Panc1 (cell line): ENCODE measurements around the gene KIF26B. TPM values are rescaled to one million over a fixed set of nuclear protein-coding genes. Genes with fewer than 3 reads are reported as not detected.

Experiments
- ATAC-seq: fragments of 200-7000 bp; cut with Tn5 transposase; 2 replicates; pipeline ENCODE4 v1.9.1; 2020; ENCODE audit warnings: mild to moderate bottlenecking, moderate library complexity
- BruUV-seq: library from RNA; stranded (reverse); fragments of 400-500 nt; replicated peaks from 2 replicates; lab custom pipeline; 2021; lab: Mats Ljungman, UMichigan
- CTCF ChIA-PET: fragments of 300-600 bp; sonication (Branson Sonifier 250); formaldehyde crosslinking; loops from one replicate; lab custom pipeline; 2022; ENCODE audit warnings: antibody characterized with exemption; lab: Charles Lee
- POLR2A ChIA-PET: fragments of 300-600 bp; sonication (Branson Sonifier 250); formaldehyde crosslinking; loops from one replicate; lab custom pipeline; 2022; ENCODE audit warnings: antibody characterized with exemption; lab: Charles Lee
- DNase-seq: peaks from one replicate; pipeline ENCODE4 v3.0.0-alpha.2; 2010; ENCODE audit warnings: low read depth, low spot score
- H3K27ac ChIP-seq: 2 replicates; pipeline ENCODE4 v1.5.1; 2011; ENCODE audit warnings: mild to moderate bottlenecking, low read length, inconsistent platforms
- H3K27me3 ChIP-seq: fragments of 200-500 bp; sonication (Bioruptor generic); 2 replicates; pipeline ENCODE4 v1.6.0; 2014; ENCODE audit warnings: low read length, inconsistent platforms; ENCODE audit not compliant: control insufficient read depth, insufficient read depth
- H3K36me3 ChIP-seq: fragments of 200-500 bp; sonication (Bioruptor generic); 2 replicates; pipeline ENCODE4 v1.5.1; 2014; ENCODE audit warnings: inconsistent platforms, mild to moderate bottlenecking, low read length, moderate library complexity; ENCODE audit not compliant: control insufficient read depth, insufficient read depth
- H3K4me1 ChIP-seq: 2 replicates; pipeline ENCODE4 v1.5.1; 2011; ENCODE audit warnings: inconsistent platforms, mild to moderate bottlenecking, low read length, moderate library complexity; ENCODE audit not compliant: control insufficient read depth, insufficient read depth
- H3K4me3 ChIP-seq, 2 experiments: 2 replicates each; pipeline ENCODE4 v1.5.1; 2011 to 2012; ENCODE audit warnings: low read depth in 2 of 2, low read length in 2 of 2, mild to moderate bottlenecking in 2 of 2, inconsistent platforms in 1 of 2, moderate library complexity in 1 of 2
- H3K9me3 ChIP-seq: fragments of 200-500 bp; sonication (Bioruptor generic); 2 replicates; pipeline ENCODE4 v1.5.1; 2014; ENCODE audit warnings: low read depth, mild to moderate bottlenecking, inconsistent platforms, low read length, moderate library complexity; ENCODE audit not compliant: control insufficient read depth, insufficient read depth
- CTCF ChIP-seq: fragments of 450-650 bp; IDR thresholded peaks from 2 replicates; pipeline ENCODE4 v1.5.1; 2017; ENCODE audit warnings: mild to moderate bottlenecking
- POLR2AphosphoS5 ChIP-seq: IDR thresholded peaks from 2 replicates; pipeline ENCODE4 v1.6.1; 2012; ENCODE audit warnings: mild to moderate bottlenecking, low read depth, low read length, moderate library complexity
- REST ChIP-seq, 2 experiments: IDR thresholded peaks; 2 replicates each; pipeline ENCODE4 v1.6.1; 2011 to 2012; ENCODE audit warnings: low read depth in 2 of 2, control low read depth in 1 of 2, low read length in 1 of 2, mild to moderate bottlenecking in 1 of 2, moderate library complexity in 1 of 2; ENCODE audit not compliant: insufficient read depth in 1 of 2
- SIN3A ChIP-seq: IDR thresholded peaks from 2 replicates; pipeline ENCODE4 v1.6.1; 2012; ENCODE audit warnings: low read depth, mild to moderate bottlenecking, low read length, moderate library complexity, borderline replicate concordance; ENCODE audit not compliant: insufficient read depth
- TCF7L2 ChIP-seq: IDR thresholded peaks from 2 replicates; pipeline ENCODE4 v1.6.1; 2011; ENCODE audit warnings: mild to moderate bottlenecking, low read depth, low read length, inconsistent platforms
- in situ Hi-C: cut with HindIII; loops from 2 replicates; pipeline ENCODE4 v1.10.0; 2016; ENCODE audit warnings: low sequenced_read_pairs, low pct_unique_long_range_greater_than_20kb
- intact Hi-C: fragments of 100-400 bp; cut with micrococcal nuclease; formaldehyde crosslinking; loops from one replicate; pipeline ENCODE4 v1.10.0; 2022; ENCODE audit not compliant: unreplicated experiment
- total RNA-seq: library from RNA; stranded (reverse); gene quantifications from one replicate; pipeline ENCODE4 v1.2.1, GENCODE V29; 2021; ENCODE audit not compliant: unreplicated experiment

Gene KIF26B
- total RNA-seq, 1 experiment from 2014 or later, result 0.33 TPM

GRCh38 chr1:245571815-245572294 is 417.1 kb downstream of the KIF26B start:
- Histone ChIP-seq H3K27me3 (peaks cover 3% of the 10 kb centered on the region), H3K27ac (no peak overlapping the region), H3K9me3 (no peaks in the 10 kb centered on the region), H3K4me1 (no peaks in the 10 kb centered on the region), H3K4me3 (no peak overlapping the region), H3K36me3 (no peaks in the 10 kb centered on the region)
- TF ChIP-seq SIN3A, result no peak
- TF ChIP-seq TCF7L2, result no peak
- no peak for TF ChIP-seq POLR2AphosphoS5
- TF ChIP-seq CTCF, result no peak
- TF ChIP-seq REST (IDR thresholded peaks at IDR 0.05; ENCODE audit: insufficient read depth in 1 of 2, low read depth in 2 of 2, low read length in 1 of 2), result no peak
- ChIA-PET CTCF (no interaction called here), POLR2A (no interaction called here)
- no peak for ATAC-seq
- intact Hi-C loops, result no loop called here
- no TSS peak for BruUV-seq
- no peak for DNase-seq
- in situ Hi-C loops, result no loop called here

- POLR2A ChIA-PET, result no interaction called here
- in situ Hi-C loops, result no loop called here
- BruUV-seq, result no TSS peak
Measured at GRCh38 chr1:245572709-245573108, 417.9 kb downstream of the KIF26B start.

More at GRCh38 chr1:245572709-245573108, 417.9 kb downstream of the KIF26B start:
- ATAC-seq (no peak), DNase-seq (no peak)
- CTCF ChIA-PET, result no interaction called here
- no peaks in the 10 kb centered on the region for H3K4me1 ChIP-seq
- no peak for TF ChIP-seq CTCF
- H3K27me3 ChIP-seq, result peaks cover 3% of the 10 kb centered on the region
- H3K4me3 ChIP-seq, result no peak overlapping the region
- no peak overlapping the region for H3K27ac ChIP-seq
- H3K9me3 ChIP-seq, result no peaks in the 10 kb centered on the region
- no peaks in the 10 kb centered on the region for H3K36me3 ChIP-seq
- intact Hi-C loops, result no loop called here
